ENCODE results near the gene ERCC1. TPM values are rescaled to one million over a fixed set of nuclear protein-coding genes. Genes with fewer than 3 reads are reported as not detected.
A peak's percentile ranks its signal among the peaks of the same experiment; 100 is the strongest.

Gene ERCC1
- total RNA-seq, 1 experiment from 2014 or later, result 62.4 TPM

DNA sequence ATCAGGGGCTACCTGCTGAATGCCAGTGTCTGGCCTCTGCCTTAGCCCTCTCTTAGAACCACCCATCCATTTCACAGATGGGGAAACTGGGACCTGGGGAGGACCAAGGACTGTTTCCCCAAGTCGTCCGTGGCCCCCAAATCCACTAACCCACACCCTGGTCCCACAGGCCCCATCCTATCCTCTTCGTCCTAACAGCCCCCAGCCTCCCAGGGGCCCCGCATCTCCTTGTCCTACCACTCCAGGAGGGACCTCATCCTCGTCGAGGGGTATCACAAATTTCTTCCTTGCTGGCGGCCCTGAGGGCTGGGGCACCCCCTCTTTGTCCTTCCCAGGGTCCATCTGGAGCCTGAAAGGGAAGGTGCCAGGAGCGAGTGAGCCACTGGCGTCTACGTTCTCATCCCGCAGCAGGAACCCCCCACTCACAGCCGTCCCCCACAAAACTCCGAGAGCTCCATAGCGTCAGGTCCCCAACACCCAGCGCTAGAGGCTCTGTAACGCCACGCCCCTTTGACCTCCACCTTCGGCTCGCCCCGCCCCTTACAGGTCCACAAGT is 606 bp downstream of the ERCC1 start:
- Histone ChIP-seq H4K91ac (ENCODE audit: insufficient read length, low read depth, low read length) (no peak overlapping the region), H3K23me2 (ENCODE audit: insufficient read length, low read depth, low read length, poor library complexity, severe bottlenecking) (peaks cover 14% of the 10 kb centered on the region), H3K27me3 (ENCODE audit: insufficient read depth, low read length) (no peaks in the 10 kb centered on the region), H2AK5ac (ENCODE audit: insufficient read length, low read length) (no peak overlapping the region), H3K9me3 (ENCODE audit: control insufficient read depth, low read depth, low read length) (no peaks in the 10 kb centered on the region), H2BK20ac (ENCODE audit: low read depth, low read length, poor library complexity, severe bottlenecking) (no peak overlapping the region), H3K18ac (ENCODE audit: insufficient read length, low read depth, low read length) (no peak overlapping the region), H4K20me1 (ENCODE audit: control insufficient read depth, insufficient read depth, insufficient read length) (no peaks in the 10 kb centered on the region), H2BK120ac (ENCODE audit: low read depth, low read length, poor library complexity, severe bottlenecking) (no peak overlapping the region), H3K79me2 (ENCODE audit: insufficient read depth, low read length) (no peaks in the 10 kb centered on the region), H2BK12ac (ENCODE audit: insufficient read length, low read depth, low read length) (no peak overlapping the region), H2BK5ac (ENCODE audit: insufficient read length, low read length) (no peak overlapping the region), H3K79me1 (ENCODE audit: insufficient read depth, low read depth, low read length, poor library complexity, severe bottlenecking) (no peaks in the 10 kb centered on the region), H3K56ac (ENCODE audit: insufficient read length, low read depth, low read length) (no peak overlapping the region), H3K4me2 (ENCODE audit: insufficient read depth, insufficient read length, low read length) (peak overlapping the region; percentile 84), H3K27ac (ENCODE audit: insufficient read length, low read depth, low read length) (no peak overlapping the region), H3K4ac (ENCODE audit: low read depth, low read length) (no peak overlapping the region), H3K9ac (ENCODE audit: extremely low read depth, insufficient read length, low read length) (peak overlapping the region; percentile 32), H4K8ac (replicated peaks; ENCODE audit: insufficient read length, low read depth, low read length) (no peak overlapping the region), H2AFZ (ENCODE audit: low read length) (no peak overlapping the region), H3K4me1 (ENCODE audit: insufficient read depth, low read length) (peaks cover 2% of the 10 kb centered on the region; the same call in 1 of the 2 replicates), H3K23ac (ENCODE audit: insufficient read length, low read depth, low read length) (no peak overlapping the region), H3T11ph (ENCODE audit: low read length) (no peak overlapping the region), H4K5ac (ENCODE audit: insufficient read length, low read depth, low read length) (no peak overlapping the region), H3K14ac (ENCODE audit: insufficient read depth, low read length) (0 out of 2 replicates have a peak overlapping the region, but pooled peaks have one; percentile 34), H2BK15ac (ENCODE audit: low read depth, low read length) (no peak overlapping the region)
- H3K27me3 Mint-ChIP-seq (ENCODE audit: low read depth), result no peaks in the 10 kb centered on the region; the same call in 1 of the 2 replicates
- no peak for DNase-seq
- TF ChIP-seq, protein P1, sequence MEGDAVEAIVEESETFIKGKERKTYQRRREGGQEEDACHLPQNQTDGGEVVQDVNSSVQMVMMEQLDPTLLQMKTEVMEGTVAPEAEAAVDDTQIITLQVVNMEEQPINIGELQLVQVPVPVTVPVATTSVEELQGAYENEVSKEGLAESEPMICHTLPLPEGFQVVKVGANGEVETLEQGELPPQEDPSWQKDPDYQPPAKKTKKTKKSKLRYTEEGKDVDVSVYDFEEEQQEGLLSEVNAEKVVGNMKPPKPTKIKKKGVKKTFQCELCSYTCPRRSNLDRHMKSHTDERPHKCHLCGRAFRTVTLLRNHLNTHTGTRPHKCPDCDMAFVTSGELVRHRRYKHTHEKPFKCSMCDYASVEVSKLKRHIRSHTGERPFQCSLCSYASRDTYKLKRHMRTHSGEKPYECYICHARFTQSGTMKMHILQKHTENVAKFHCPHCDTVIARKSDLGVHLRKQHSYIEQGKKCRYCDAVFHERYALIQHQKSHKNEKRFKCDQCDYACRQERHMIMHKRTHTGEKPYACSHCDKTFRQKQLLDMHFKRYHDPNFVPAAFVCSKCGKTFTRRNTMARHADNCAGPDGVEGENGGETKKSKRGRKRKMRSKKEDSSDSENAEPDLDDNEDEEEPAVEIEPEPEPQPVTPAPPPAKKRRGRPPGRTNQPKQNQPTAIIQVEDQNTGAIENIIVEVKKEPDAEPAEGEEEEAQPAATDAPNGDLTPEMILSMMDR (conservative IDR thresholded peaks at IDR 0.05), result no peak
- peak overlapping the region; percentile 85 to 94 for H3K4me3 Mint-ChIP-seq
- peak overlapping the region; percentile 93 to 99 (median 99); a peak in 6 of 7 replicates for H3K27ac Mint-ChIP-seq
- peaks cover 14 to 24% (median 21%) of the 10 kb centered on the region in 3 experiments; a peak in 6 of 7 replicates for H3K36me3 Mint-ChIP-seq (ENCODE audit: insufficient read depth in 1 of 3, low read depth in 3 of 3)
- H3K4me1 Mint-ChIP-seq, result peaks cover 23 to 30% of the 10 kb centered on the region in 2 experiments
- no CpG with 5 or more reads among the region's 20 CpGs for WGBS (ENCODE audit: extremely low coverage, insufficient read length, low lambda C conversion rate)
- H3K9me3 Mint-ChIP-seq, result no peaks in the 10 kb centered on the region; a peak in 1 of 5 replicates

All from H9 (cell line).